Measurements from ENCODE around the gene STX16.
"Not testable (repeated sequence)": the region's sequence is repeated elsewhere in the genome, so short reads cannot be mapped to it uniquely, and the experiment has no call there.

The STX16 gene

GRCh38 chr20:58719971-58720371 lies 68.9 kb downstream of the STX16 start:
- DNase-seq (ENCODE audit: extremely low read depth, insufficient read length), result no peak
- no peaks in the 10 kb centered on the region; the same call in 1 of the 2 replicates for H3K36me3 ChIP-seq (ENCODE audit: control insufficient read depth, insufficient read depth, low read length)
- H3K4me3 ChIP-seq (replicated peaks; ENCODE audit: low read depth, low read length), result no peak overlapping the region
- TF ChIP-seq CTCF (IDR thresholded peaks at IDR 0.05; ENCODE audit: insufficient read depth, low read length, poor library complexity, severe bottlenecking), result no peak
- H3K27me3 ChIP-seq (replicated peaks; ENCODE audit: control insufficient read depth, insufficient read depth, low read length), result no peaks in the 10 kb centered on the region; the same call in 1 of the 2 replicates

GRCh38 chr20:58720890-58721289 lies 69.8 kb downstream of the STX16 start:
- TF ChIP-seq CTCF (IDR thresholded peaks at IDR 0.05; ENCODE audit: insufficient read depth, low read length, poor library complexity, severe bottlenecking), result no peak
- no peak for DNase-seq (ENCODE audit: extremely low read depth, insufficient read length)
- Histone ChIP-seq H3K27me3 (replicated peaks; ENCODE audit: control insufficient read depth, insufficient read depth, low read length) (no peaks in the 10 kb centered on the region; the same call in 1 of the 2 replicates), H3K36me3 (ENCODE audit: control insufficient read depth, insufficient read depth, low read length) (no peaks in the 10 kb centered on the region; the same call in 1 of the 2 replicates), H3K4me3 (replicated peaks; ENCODE audit: low read depth, low read length) (no peak overlapping the region)

- Histone ChIP-seq H3K36me3 (ENCODE audit: control insufficient read depth, insufficient read depth, low read length) (no peaks in the 10 kb centered on the region), H3K27me3 (replicated peaks; ENCODE audit: control insufficient read depth, insufficient read depth, low read length) (no peaks in the 10 kb centered on the region; the same call in 1 of the 2 replicates), H3K4me3 (replicated peaks; ENCODE audit: low read depth, low read length) (no peak overlapping the region)
- DNase-seq (ENCODE audit: extremely low read depth, insufficient read length), result no peak
- no peak for TF ChIP-seq CTCF (IDR thresholded peaks at IDR 0.05; ENCODE audit: insufficient read depth, low read length, poor library complexity, severe bottlenecking)
Measured at GRCh38 chr20:58721951-58722778, 71.1 kb downstream of the STX16 start.

- no peak for TF ChIP-seq CTCF (IDR thresholded peaks at IDR 0.05; ENCODE audit: insufficient read depth, low read length, poor library complexity, severe bottlenecking)
- DNase-seq (ENCODE audit: extremely low read depth, insufficient read length), result no peak
- Histone ChIP-seq H3K27me3 (replicated peaks; ENCODE audit: control insufficient read depth, insufficient read depth, low read length) (no peaks in the 10 kb centered on the region; the same call in 1 of the 2 replicates), H3K36me3 (ENCODE audit: control insufficient read depth, insufficient read depth, low read length) (no peaks in the 10 kb centered on the region), H3K4me3 (replicated peaks; ENCODE audit: low read depth, low read length) (no peak overlapping the region)
Measured at GRCh38 chr20:58722877-58723627, 72.0 kb downstream of the STX16 start.

GRCh38 chr20:58723628-58723984 lies 72.5 kb downstream of the STX16 start:
- Histone ChIP-seq H3K27me3 (replicated peaks; ENCODE audit: control insufficient read depth, insufficient read depth, low read length) (no peaks in the 10 kb centered on the region; the same call in 1 of the 2 replicates), H3K36me3 (ENCODE audit: control insufficient read depth, insufficient read depth, low read length) (no peaks in the 10 kb centered on the region), H3K4me3 (replicated peaks; ENCODE audit: low read depth, low read length) (no peak overlapping the region)
- TF ChIP-seq CTCF (IDR thresholded peaks at IDR 0.05; ENCODE audit: insufficient read depth, low read length, poor library complexity, severe bottlenecking), result no peak
- DNase-seq (ENCODE audit: extremely low read depth, insufficient read length), result no peak

GRCh38 chr20:58726156-58726555 lies 75.1 kb downstream of the STX16 start:
- not testable (repeated sequence) for H3K36me3 ChIP-seq (ENCODE audit: control insufficient read depth, insufficient read depth, low read length); H3K27me3 ChIP-seq (replicated peaks; ENCODE audit: control insufficient read depth, insufficient read depth, low read length); DNase-seq (ENCODE audit: extremely low read depth, insufficient read length); H3K4me3 ChIP-seq (replicated peaks; ENCODE audit: low read depth, low read length)
